ENCODE measurements around the gene WFIKKN1. TPM values are rescaled to one million over a fixed set of nuclear protein-coding genes. Genes with fewer than 3 reads are reported as not detected.

The WFIKKN1 gene
- total and polyA plus RNA-seq, 2 of the 13 experiments (the other 11 are each of a cell fraction or from before 2014, with no cell fraction given), result 1.7 to 4.9 TPM

DNA sequence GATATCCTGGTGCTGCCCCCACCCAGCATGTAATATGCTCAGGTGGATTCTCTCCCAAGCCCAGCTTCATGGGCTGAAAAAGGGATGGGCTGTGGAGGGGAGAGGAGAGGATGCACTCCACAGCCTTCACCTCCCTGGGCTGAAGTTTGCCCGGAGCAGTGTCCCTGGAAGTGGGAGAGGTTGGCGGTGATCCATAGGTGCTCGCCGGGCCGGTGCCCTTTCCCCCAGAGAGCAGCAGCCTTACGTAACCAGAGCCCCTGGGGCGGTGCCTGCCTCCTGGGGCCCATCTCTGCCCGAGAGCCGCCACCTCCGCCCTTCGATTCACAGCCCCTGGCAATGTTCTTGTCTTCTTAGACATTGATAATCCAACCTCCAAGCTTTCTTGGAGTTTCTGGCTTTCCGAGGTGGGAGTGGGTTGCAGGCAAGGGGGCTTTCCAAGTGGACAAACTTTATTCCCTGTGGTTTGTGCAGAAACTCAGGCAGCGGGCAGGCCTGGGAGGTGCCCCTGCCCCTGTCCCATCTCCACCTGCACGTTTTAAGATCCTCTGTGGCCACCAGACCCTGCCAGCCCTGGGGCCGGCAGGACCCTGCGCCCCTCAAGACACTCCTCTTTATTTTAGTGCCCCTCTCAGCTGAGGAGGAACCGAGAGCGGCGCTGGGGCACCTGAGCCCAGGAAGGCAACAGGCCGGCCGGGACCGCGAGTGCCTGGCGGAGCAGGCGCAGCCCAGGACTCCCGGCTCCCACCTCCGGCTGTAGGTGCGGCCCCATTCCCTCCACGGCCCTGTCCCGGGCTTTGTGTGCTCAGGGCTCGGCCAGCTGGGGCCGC is 15.3 kb downstream of the WFIKKN1 start (continued):
- TF ChIP-seq ZNF205 (CRISPR knock-in tag; IDR thresholded peaks at IDR 0.05) (no peak), MED1 (CRISPR knock-in tag; IDR thresholded peaks at IDR 0.05) (peak; percentile 74), MAFK (conservative IDR thresholded peaks at IDR 0.05 in 1 of 2, IDR thresholded peaks at IDR 0.05 in 1 of 2; ENCODE audit: low read length in 2 of 2) (no peak), ZNF263 (CRISPR knock-in tag; IDR thresholded peaks at IDR 0.05) (0 out of 2 replicates have a peak, but pooled peaks have one; percentile 29), NFKBIZ (CRISPR knock-in tag; IDR thresholded peaks at IDR 0.05) (no peak), STAT5B (CRISPR knock-in tag; IDR thresholded peaks at IDR 0.05) (no peak), NR3C1 (CRISPR knock-in tag; IDR thresholded peaks at IDR 0.05) (no peak), ZNF614 (CRISPR knock-in tag; IDR thresholded peaks at IDR 0.05; ENCODE audit: borderline replicate concordance) (no peak; the same call in 1 of the 2 replicates), SIN3A (IDR thresholded peaks at IDR 0.05; ENCODE audit: borderline replicate concordance, low read depth, low read length) (peak; percentile 13; the same call in 1 of the 2 replicates), ZNF232 (CRISPR knock-in tag; IDR thresholded peaks at IDR 0.05; ENCODE audit: borderline replicate concordance) (no peak), ZC3H4 (CRISPR knock-in tag; IDR thresholded peaks at IDR 0.05; ENCODE audit: borderline replicate concordance) (no peak), HDAC2 (CRISPR knock-in tag; IDR thresholded peaks at IDR 0.05) (peak; percentile 62; the same call in 1 of the 2 replicates), ZNF343 (CRISPR knock-in tag; IDR thresholded peaks at IDR 0.05) (no peak), ZNF251 (CRISPR knock-in tag; IDR thresholded peaks at IDR 0.05) (no peak), TEAD2 (CRISPR knock-in tag; IDR thresholded peaks at IDR 0.05) (no peak), ZNF75D (CRISPR knock-in tag; IDR thresholded peaks at IDR 0.05; ENCODE audit: borderline replicate concordance) (no peak), ZNF766 (CRISPR knock-in tag; IDR thresholded peaks at IDR 0.05; ENCODE audit: borderline replicate concordance) (no peak), KAT8 (CRISPR knock-in tag; IDR thresholded peaks at IDR 0.05) (peak; percentile 58; the same call in 1 of the 2 replicates), CC2D1A (CRISPR knock-in tag; IDR thresholded peaks at IDR 0.05) (no peak), RFX3 (CRISPR knock-in tag; IDR thresholded peaks at IDR 0.05) (no peak)
- TF ChIP-seq, protein P1, sequence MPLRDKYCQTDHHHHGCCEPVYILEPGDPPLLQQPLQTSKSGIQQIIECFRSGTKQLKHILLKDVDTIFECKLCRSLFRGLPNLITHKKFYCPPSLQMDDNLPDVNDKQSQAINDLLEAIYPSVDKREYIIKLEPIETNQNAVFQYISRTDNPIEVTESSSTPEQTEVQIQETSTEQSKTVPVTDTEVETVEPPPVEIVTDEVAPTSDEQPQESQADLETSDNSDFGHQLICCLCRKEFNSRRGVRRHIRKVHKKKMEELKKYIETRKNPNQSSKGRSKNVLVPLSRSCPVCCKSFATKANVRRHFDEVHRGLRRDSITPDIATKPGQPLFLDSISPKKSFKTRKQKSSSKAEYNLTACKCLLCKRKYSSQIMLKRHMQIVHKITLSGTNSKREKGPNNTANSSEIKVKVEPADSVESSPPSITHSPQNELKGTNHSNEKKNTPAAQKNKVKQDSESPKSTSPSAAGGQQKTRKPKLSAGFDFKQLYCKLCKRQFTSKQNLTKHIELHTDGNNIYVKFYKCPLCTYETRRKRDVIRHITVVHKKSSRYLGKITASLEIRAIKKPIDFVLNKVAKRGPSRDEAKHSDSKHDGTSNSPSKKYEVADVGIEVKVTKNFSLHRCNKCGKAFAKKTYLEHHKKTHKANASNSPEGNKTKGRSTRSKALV (CRISPR knock-in tag; IDR thresholded peaks at IDR 0.05), result no peak
- TF ChIP-seq, protein P2, sequence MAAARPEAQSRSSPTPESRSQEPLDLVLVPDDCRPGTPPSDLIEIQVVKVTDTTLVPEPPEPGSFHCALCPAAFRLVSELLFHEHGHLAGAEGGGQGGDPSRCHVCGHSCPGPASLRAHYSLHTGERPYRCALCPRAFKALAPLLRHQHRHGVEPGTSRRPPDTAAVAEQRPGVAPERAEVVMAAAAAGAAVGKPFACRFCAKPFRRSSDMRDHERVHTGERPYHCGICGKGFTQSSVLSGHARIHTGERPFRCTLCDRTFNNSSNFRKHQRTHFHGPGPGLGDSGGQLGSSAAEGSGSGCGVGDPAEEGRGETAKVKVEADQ (CRISPR knock-in tag; IDR thresholded peaks at IDR 0.05; ENCODE audit: borderline replicate concordance), result no peak
- TF ChIP-seq, protein P3, sequence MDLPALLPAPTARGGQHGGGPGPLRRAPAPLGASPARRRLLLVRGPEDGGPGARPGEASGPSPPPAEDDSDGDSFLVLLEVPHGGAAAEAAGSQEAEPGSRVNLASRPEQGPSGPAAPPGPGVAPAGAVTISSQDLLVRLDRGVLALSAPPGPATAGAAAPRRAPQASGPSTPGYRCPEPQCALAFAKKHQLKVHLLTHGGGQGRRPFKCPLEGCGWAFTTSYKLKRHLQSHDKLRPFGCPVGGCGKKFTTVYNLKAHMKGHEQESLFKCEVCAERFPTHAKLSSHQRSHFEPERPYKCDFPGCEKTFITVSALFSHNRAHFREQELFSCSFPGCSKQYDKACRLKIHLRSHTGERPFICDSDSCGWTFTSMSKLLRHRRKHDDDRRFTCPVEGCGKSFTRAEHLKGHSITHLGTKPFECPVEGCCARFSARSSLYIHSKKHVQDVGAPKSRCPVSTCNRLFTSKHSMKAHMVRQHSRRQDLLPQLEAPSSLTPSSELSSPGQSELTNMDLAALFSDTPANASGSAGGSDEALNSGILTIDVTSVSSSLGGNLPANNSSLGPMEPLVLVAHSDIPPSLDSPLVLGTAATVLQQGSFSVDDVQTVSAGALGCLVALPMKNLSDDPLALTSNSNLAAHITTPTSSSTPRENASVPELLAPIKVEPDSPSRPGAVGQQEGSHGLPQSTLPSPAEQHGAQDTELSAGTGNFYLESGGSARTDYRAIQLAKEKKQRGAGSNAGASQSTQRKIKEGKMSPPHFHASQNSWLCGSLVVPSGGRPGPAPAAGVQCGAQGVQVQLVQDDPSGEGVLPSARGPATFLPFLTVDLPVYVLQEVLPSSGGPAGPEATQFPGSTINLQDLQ (CRISPR knock-in tag; IDR thresholded peaks at IDR 0.05), result peak; percentile 64; the same call in 1 of the 2 replicates
- TF ChIP-seq, protein P4, sequence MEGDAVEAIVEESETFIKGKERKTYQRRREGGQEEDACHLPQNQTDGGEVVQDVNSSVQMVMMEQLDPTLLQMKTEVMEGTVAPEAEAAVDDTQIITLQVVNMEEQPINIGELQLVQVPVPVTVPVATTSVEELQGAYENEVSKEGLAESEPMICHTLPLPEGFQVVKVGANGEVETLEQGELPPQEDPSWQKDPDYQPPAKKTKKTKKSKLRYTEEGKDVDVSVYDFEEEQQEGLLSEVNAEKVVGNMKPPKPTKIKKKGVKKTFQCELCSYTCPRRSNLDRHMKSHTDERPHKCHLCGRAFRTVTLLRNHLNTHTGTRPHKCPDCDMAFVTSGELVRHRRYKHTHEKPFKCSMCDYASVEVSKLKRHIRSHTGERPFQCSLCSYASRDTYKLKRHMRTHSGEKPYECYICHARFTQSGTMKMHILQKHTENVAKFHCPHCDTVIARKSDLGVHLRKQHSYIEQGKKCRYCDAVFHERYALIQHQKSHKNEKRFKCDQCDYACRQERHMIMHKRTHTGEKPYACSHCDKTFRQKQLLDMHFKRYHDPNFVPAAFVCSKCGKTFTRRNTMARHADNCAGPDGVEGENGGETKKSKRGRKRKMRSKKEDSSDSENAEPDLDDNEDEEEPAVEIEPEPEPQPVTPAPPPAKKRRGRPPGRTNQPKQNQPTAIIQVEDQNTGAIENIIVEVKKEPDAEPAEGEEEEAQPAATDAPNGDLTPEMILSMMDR (CRISPR knock-in tag; IDR thresholded peaks at IDR 0.05), result no peak; the same call in 1 of the 2 replicates
